Psoas muscle (tissue), 8 donors: ENCODE results near the gene SLC30A2. TPM values are rescaled to one million over a fixed set of nuclear protein-coding genes. Genes with fewer than 3 reads are reported as not detected.
A peak's percentile ranks its signal among the peaks of the same experiment; 100 is the strongest.

Experiments
- ATAC-seq, 4 donors: fragments of 200-7000 bp; cut with Tn5 transposase; one replicate each; pipeline ENCODE4 v1.9.1; 2020; ENCODE audit warnings: moderate library complexity in 3 of 4, mild to moderate bottlenecking in 2 of 4
- DNase-seq, 2 donors: peaks; one replicate each; pipeline ENCODE4 v3.0.0-alpha.2; 2020
- H3K27ac ChIP-seq: fragments of 200-600 bp; one replicate; pipeline ENCODE4 v1.8.0; 2022
- H3K27me3 ChIP-seq, 3 donors: fragments of 200-600 bp in 1 of 3; one replicate each; pipeline versions ENCODE4 v1.6.1 to v1.8.0; 2013 to 2022; ENCODE audit warnings: low read length in 2 of 3, mild to moderate bottlenecking in 2 of 3, moderate library complexity in 1 of 3; ENCODE audit not compliant: insufficient read depth in 3 of 3
- H3K36me3 ChIP-seq, 2 donors: fragments of 200-600 bp in 1 of 2; one replicate each; pipeline versions ENCODE4 v1.6.1 to v1.8.0; 2013 to 2022; ENCODE audit warnings: low read depth in 1 of 2, mild to moderate bottlenecking in 1 of 2, moderate library complexity in 1 of 2; ENCODE audit not compliant: insufficient read depth in 1 of 2
- H3K4me1 ChIP-seq: fragments of 200-600 bp; one replicate; pipeline ENCODE4 v1.8.0; 2022
- H3K4me3 ChIP-seq: fragments of 200-600 bp; one replicate; pipeline ENCODE4 v1.8.0; 2022; ENCODE audit warnings: mild to moderate bottlenecking
- H3K9me3 ChIP-seq: fragments of 200-600 bp; one replicate; pipeline ENCODE4 v1.8.0; 2022
- WGBS, 3 donors: extraction: QIAGEN DNeasy Blood & Tissue Kit; methylation state at CpG; one replicate each; pipeline versions ENCODE4 v1.1.6 to v1.1.7; 2013; 5-methylcytosine and 5-hydroxymethylcytosine counted together
- intact Hi-C, 2 donors: fragments of 100-400 bp; cut with DNase I; formaldehyde crosslinking; loops; one replicate each; pipeline versions ENCODE4 v1.11.0 to v1.14.2; 2022
- polyA plus RNA-seq, 3 donors: library from polyadenylated mRNA; stranded (reverse); fragments of 200-250 nt; gene quantifications; one replicate each; pipeline ENCODE4 v1.2.3, GENCODE V29; 2013
- total RNA-seq, 4 donors: library from RNA; stranded (reverse); fragmentation: NEBNext Ultra II Directional in 2 of 4; extraction: Animal tissue kit (Norgen Biotek cat#: 25700) in 2 of 4; gene quantifications; one replicate each; pipeline versions ENCODE4 v1.2.1 to v1.2.4, GENCODE V29; 2021 to 2023
- TF ChIP-seq, protein P1 (sequence below): fragments of 200-600 bp; IDR thresholded peaks from one replicate; pipeline ENCODE4 v1.8.0; 2022; ENCODE audit warnings: antibody characterized with exemption
- donor health status: healthy with polysubstance abuse.
- donor health status: DM: no; HTN: no; CAD: no; lungs with moderate emphysema.
- donor health status: Bipolar disorder and iron deficiency.
- donor health status: healthy.
- donor health status: DM: yes; HTN: yes; CAD: no.
- donor health status: DM: no; HTN: no; CAD: no.
- donor health status: DM: no; HTN: no; CAD: no.
- donor health status: DM: yes; HTN: yes; CAD: no.

The SLC30A2 gene
- total and polyA plus RNA-seq, 7 donors, result 0.21 to 7.8 (median 1.2) TPM

DNA sequence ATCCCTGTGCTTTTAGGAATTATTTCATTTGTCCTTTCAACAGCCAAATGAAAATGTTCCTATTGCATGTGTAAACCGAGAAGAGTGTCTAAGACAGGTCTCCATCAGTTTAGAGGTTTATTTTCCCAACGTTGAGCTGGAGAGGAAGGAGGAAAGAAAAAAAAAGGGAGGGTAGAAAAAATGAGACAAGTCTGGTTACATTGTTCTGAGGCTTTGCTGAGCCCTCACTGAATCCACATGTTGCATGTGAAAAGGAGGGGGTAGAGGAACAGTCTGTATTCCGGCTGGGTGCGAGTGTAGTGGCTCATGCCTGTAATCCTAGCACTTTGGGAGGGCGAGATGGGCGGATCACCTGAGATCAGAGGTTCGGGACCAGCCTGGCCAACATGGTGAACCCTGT, 46.5 kb upstream of the SLC30A2 start:
- Histone ChIP-seq H3K4me1 (peaks cover 19% of the 10 kb centered on the region), H3K4me3 (no peak overlapping the region), H3K9me3 (no peaks in the 10 kb centered on the region), H3K36me3 (no peaks in the 10 kb centered on the region), H3K27me3 (no peaks in the 10 kb centered on the region), H3K27ac (no peak overlapping the region)
- intact Hi-C loops, result loop anchor here in 1 of 2 donors (5.0 kb wide), 1 partner anchor 55 kb away; no protein-coding TSS in a partner anchor
- ATAC-seq (no peak), DNase-seq (no peak)
- 48 to 62% (median 50%) methylated on average over 7 of the region's 7 CpGs for WGBS, 3 donors
- TF ChIP-seq, protein P1, sequence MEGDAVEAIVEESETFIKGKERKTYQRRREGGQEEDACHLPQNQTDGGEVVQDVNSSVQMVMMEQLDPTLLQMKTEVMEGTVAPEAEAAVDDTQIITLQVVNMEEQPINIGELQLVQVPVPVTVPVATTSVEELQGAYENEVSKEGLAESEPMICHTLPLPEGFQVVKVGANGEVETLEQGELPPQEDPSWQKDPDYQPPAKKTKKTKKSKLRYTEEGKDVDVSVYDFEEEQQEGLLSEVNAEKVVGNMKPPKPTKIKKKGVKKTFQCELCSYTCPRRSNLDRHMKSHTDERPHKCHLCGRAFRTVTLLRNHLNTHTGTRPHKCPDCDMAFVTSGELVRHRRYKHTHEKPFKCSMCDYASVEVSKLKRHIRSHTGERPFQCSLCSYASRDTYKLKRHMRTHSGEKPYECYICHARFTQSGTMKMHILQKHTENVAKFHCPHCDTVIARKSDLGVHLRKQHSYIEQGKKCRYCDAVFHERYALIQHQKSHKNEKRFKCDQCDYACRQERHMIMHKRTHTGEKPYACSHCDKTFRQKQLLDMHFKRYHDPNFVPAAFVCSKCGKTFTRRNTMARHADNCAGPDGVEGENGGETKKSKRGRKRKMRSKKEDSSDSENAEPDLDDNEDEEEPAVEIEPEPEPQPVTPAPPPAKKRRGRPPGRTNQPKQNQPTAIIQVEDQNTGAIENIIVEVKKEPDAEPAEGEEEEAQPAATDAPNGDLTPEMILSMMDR, result no peak

DNA sequence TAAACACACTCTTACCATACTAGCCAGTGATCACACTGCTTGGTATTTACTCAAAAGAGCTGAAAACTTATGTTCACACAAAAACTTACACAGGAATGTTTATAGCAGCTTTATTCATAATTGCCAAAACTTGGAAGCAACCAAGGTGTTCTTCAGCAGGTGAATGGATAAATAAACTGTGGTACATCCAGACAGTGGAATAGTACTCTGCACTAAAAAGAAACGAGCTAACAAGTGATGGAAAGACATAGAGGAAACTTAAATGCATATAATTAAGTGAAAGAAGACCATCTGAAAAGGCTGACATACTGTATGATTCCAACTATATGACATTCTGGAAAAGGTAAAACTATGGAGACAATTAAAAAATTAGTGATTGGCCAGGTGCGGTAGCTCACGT, 45.0 kb upstream of the SLC30A2 start:
- no peak for DNase-seq
- peaks cover 29% of the 10 kb centered on the region for H3K4me1 ChIP-seq

DNA sequence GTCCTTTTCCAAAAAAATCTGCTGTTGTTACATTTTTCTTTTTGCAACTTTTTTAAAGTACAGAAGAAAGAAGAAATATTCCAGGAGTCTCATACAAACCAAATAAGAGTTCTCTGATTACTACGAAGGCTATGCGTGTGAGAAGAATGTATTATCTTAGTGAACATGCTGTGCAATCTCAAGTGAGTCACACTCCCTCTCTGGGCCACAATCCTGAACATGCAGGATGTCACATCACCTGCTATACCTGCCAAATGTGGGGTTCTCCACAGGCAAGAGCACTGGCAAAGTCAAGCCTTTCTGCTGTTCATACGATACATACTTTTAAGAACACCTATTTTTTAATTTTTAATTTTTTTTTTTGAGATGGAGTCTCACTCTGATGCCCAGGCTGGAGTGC, 43.2 kb upstream of the SLC30A2 start:
- 93 to 96% (median 96%) methylated on average over 3 of the region's 3 CpGs for WGBS, 3 donors
- DNase-seq (no peak), ATAC-seq (no peak)
- intact Hi-C loops, result no loop called here
- no peaks in the 10 kb centered on the region for H3K27me3 ChIP-seq
- peaks cover 30% of the 10 kb centered on the region for H3K4me1 ChIP-seq
- H3K36me3 ChIP-seq, result no peaks in the 10 kb centered on the region
- H3K9me3 ChIP-seq, result no peaks in the 10 kb centered on the region
- H3K27ac ChIP-seq, result no peak overlapping the region
- no peak overlapping the region for H3K4me3 ChIP-seq
- TF ChIP-seq, protein P1, result no peak

More for the DNA sequence above, 45.0 kb upstream of the SLC30A2 start:
- Histone ChIP-seq H3K9me3 (no peaks in the 10 kb centered on the region), H3K27ac (no peak overlapping the region), H3K36me3 (no peaks in the 10 kb centered on the region), H3K27me3 (no peaks in the 10 kb centered on the region), H3K4me3 (no peak overlapping the region)
- intact Hi-C loops, result loop anchor here in 1 of 2 donors (5.0 kb wide), 1 partner anchor 54 kb away; no protein-coding TSS in a partner anchor
- WGBS, 3 donors, result 85 to 87% (median 87%) methylated on average over 3 of the region's 3 CpGs
- TF ChIP-seq, protein P1, result no peak
- ATAC-seq, result no peak

DNA sequence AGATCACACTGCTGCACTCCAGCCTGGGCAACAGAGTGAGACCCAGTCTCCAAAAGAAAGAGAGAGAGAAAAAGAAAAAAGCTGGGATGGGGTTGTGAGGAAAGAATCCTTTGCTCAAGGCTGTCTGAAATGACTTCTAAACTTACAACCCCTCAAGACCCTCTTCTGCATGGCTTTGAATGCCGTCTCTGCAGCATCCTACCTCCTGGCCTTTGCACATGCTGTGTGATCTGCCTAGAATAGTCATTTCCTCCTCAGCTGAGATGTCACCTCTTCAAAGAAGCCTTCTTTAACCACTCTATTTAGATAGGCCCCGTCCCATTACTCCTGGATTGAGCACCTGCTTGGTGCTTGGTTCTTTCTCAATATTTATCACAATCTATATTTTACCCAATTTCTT, 38.9 kb upstream of the SLC30A2 start:
- no peak for ATAC-seq
- no peaks in the 10 kb centered on the region for H3K27me3 ChIP-seq
- no peak overlapping the region for H3K4me3 ChIP-seq
- H3K36me3 ChIP-seq, result no peaks in the 10 kb centered on the region
- intact Hi-C loops, result no loop called here
- H3K27ac ChIP-seq, result peak overlapping the region; percentile 91
- WGBS, 3 donors, result 83 to 94% (median 85%) methylated on average over 2 of the region's 2 CpGs
- no peaks in the 10 kb centered on the region for H3K9me3 ChIP-seq
- DNase-seq, result no peak
- TF ChIP-seq, protein P1, result no peak
- peaks cover 54% of the 10 kb centered on the region for H3K4me1 ChIP-seq

DNA sequence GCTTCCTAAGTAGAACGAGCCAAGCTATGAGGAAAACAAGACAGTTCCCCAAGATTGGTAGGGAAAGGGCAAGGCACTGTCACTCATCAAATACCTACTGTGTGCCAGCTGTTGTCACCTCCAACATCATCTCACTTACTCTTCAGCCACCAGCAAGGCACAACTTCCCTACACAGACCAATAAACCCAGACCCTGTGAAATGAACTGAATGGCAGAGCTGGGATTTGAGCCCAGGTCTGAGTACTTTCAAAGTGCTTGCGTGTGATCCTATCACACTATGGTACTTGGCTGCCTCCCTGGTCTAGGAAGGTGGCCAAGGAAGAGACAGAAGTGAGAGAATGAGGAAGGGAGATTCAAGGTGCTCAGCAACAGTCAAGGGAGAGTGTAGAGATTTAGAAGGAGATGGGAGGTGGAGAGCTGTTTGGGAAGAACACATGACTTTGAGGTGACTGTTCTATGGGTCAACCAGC, 38.2 kb upstream of the SLC30A2 start:
- WGBS, 3 donors, result 18 to 24% (median 21%) methylated on average over 2 of the region's 2 CpGs
- intact Hi-C loops, result no loop called here
- Histone ChIP-seq H3K27ac (peak overlapping the region; percentile 91), H3K36me3 (no peaks in the 10 kb centered on the region), H3K4me1 (peaks cover 61% of the 10 kb centered on the region), H3K27me3 (no peaks in the 10 kb centered on the region), H3K4me3 (no peak overlapping the region), H3K9me3 (no peaks in the 10 kb centered on the region)
- peak; percentile 48 to 64 (median 59) for ATAC-seq
- TF ChIP-seq, protein P1, result no peak
- DNase-seq, result peak; percentile 19 to 78
